Pancreas (tissue), 10 donors: Measurements from ENCODE around the gene KCNK6. TPM values are rescaled to one million over a fixed set of nuclear protein-coding genes. Genes with fewer than 3 reads are reported as not detected.

ENCODE experiments used
- ATAC-seq, 4 donors: fragments of 200-7000 bp; cut with Tn5 transposase; one replicate each; pipeline versions ENCODE4 v1.8.0 to v1.9.1; 2020; ENCODE audit warnings: mild to moderate bottlenecking in 4 of 4, moderate library complexity in 4 of 4
- DNase-seq, 6 donors: peaks; one replicate each; pipeline ENCODE4 v3.0.0-alpha.2; 2020
- FAIRE-seq: peaks from 2 replicates; lab custom pipeline; 2012; peaks lifted over from hg19 to GRCh38; lab: Jason Lieb, UNC
- H3K27ac ChIP-seq, 4 donors: fragments of 200-600 bp; sonication (generic); 1 replicate in 3 of 4; 2 replicates in 1 of 4; pipeline versions ENCODE4 v1.5.0 to v1.8.0; 2020
- H3K27me3 ChIP-seq, 4 donors: fragments of 200-600 bp; one replicate each; pipeline ENCODE4 v1.8.0; 2021
- H3K36me3 ChIP-seq, 3 donors: fragments of 200-600 bp; sonication (generic) in 1 of 3; one replicate each; pipeline versions ENCODE4 v1.5.0 to v1.8.0; 2020 to 2021
- H3K4me1 ChIP-seq, 3 donors: fragments of 200-600 bp; one replicate each; pipeline ENCODE4 v1.8.0; 2021
- H3K4me3 ChIP-seq, 4 donors: fragments of 200-600 bp; sonication (generic) in 2 of 4; one replicate each; pipeline versions ENCODE4 v1.5.0 to v1.8.0; 2020 to 2021
- H3K9me3 ChIP-seq, 4 donors: fragments of 200-600 bp; one replicate each; pipeline ENCODE4 v1.8.0; 2021
- CTCF ChIP-seq, 4 donors: fragments of 200-600 bp; sonication (generic) in 3 of 4; IDR thresholded peaks; one replicate each; pipeline versions ENCODE4 v1.5.0 to v1.8.0; 2021; ENCODE audit warnings: antibody characterized with exemption in 4 of 4
- WGBS, 2 donors: extraction: QIAGEN DNeasy Blood & Tissue Kit; methylation state at CpG; one replicate each; pipeline ENCODE4 v1.1.7; 2013; 5-methylcytosine and 5-hydroxymethylcytosine counted together
- intact Hi-C, 3 donors: fragments of 100-400 bp; cut with DNase I; formaldehyde crosslinking; loops; one replicate each; pipeline versions ENCODE4 v1.11.1 to v1.14.2; 2022
- polyA plus RNA-seq, 2 donors: library from polyadenylated mRNA; stranded (reverse); fragments of 200-250 nt; gene quantifications; one replicate each; pipeline ENCODE4 v1.2.3, GENCODE V29; 2013
- total RNA-seq, 6 donors: library from RNA; stranded (reverse); fragmentation: NEBNext Ultra II Directional in 4 of 6; extraction: Animal tissue kit (Norgen Biotek cat#: 25700) in 4 of 6; gene quantifications; one replicate each; pipeline versions ENCODE4 v1.2.1 to v1.2.4, GENCODE V29; 2021 to 2023
- donor health status: healthy with polysubstance abuse.
- donor health status: DM: no; HTN: no; CAD: no; lungs with moderate emphysema.
- donor health status: DM: no; HTN: no; CAD: no.
- donor health status: control.
- donor health status: control.
- donor health status: Bipolar disorder and iron deficiency.
- donor health status: DM: yes; HTN: yes; CAD: no.
- donor health status: DM: no; HTN: no; CAD: no.
- donor health status: DM: no; HTN: no; CAD: no.
- donor health status: DM: yes; HTN: yes; CAD: no.

KCNK6 gene
- total and polyA plus RNA-seq, 8 donors = 3.9 to 9.5 (median 6.5) TPM

GRCh38 chr19:38303517-38304351, 15.9 kb upstream of the KCNK6 start, which contains the start of gene C19orf33:
TSS of gene C19orf33 (plus strand) at chr19:38304251. CDS start at chr19:38304262, 11 bp downstream.
- WGBS, 2 donors = 62 to 65% methylated on average over 27 to 28 of the region's 28 CpGs
- H3K27ac ChIP-seq = no peak within 1 kb of the TSS

GRCh38 chr19:38304352-38304865, 15.2 kb upstream of the KCNK6 start:
- H3K9me3 ChIP-seq = no peaks in the 10 kb centered on the region
- no peak overlapping the region for H3K4me3 ChIP-seq
- no peak overlapping the region for H3K27ac ChIP-seq
- intact Hi-C loops = no loop called here
- FAIRE-seq (no peak), ATAC-seq (peak in 1 of 4 donors; percentile 6), DNase-seq (peak in 1 of 6 donors; percentile 77)
- peaks cover 0 to 5% (median 0%) of the 10 kb centered on the region in 3 donors for H3K4me1 ChIP-seq
- TF ChIP-seq CTCF (IDR thresholded peaks at IDR 0.05) = no peak
- WGBS, 2 donors = 50 to 54% methylated on average over 25 to 27 of the region's 27 CpGs
- no peaks in the 10 kb centered on the region for H3K27me3 ChIP-seq
- H3K36me3 ChIP-seq = no peaks in the 10 kb centered on the region

More at GRCh38 chr19:38303517-38304351, 15.9 kb upstream of the KCNK6 start, which contains the start of gene C19orf33:
- Histone ChIP-seq H3K36me3 (no peaks in the 10 kb centered on the region), H3K9me3 (no peaks in the 10 kb centered on the region), H3K27me3 (no peaks in the 10 kb centered on the region), H3K4me1 (peaks cover 0 to 5% (median 0%) of the 10 kb centered on the region in 3 donors), H3K4me3 (peak within 1 kb of the TSS in 1 of 4 donors; percentile 33)
- intact Hi-C loops = no loop called here
- FAIRE-seq = no peak
- TF ChIP-seq CTCF (IDR thresholded peaks at IDR 0.05) = no peak
- peak; percentile 12 to 43 (median 39) for ATAC-seq
- DNase-seq = peak in 1 of 6 donors; percentile 43

- WGBS, 2 donors = 26 to 29% methylated on average over 23 to 29 of the region's 29 CpGs
- peak overlapping the region in 1 of 4 donors; percentile 30 for H3K27ac ChIP-seq
- FAIRE-seq (no peak), ATAC-seq (peak; percentile 83 to 91 (median 88)), DNase-seq (peak; percentile 79 to 92 (median 88))
- intact Hi-C loops = no loop called here
- no peaks in the 10 kb centered on the region for H3K36me3 ChIP-seq
- peak overlapping the region in 2 of 4 donors; percentile 6 to 33 for H3K4me3 ChIP-seq
- TF ChIP-seq CTCF (IDR thresholded peaks at IDR 0.05) = no peak
- no peaks in the 10 kb centered on the region for H3K9me3 ChIP-seq
- peaks cover 0 to 5% (median 0%) of the 10 kb centered on the region in 3 donors for H3K4me1 ChIP-seq
- H3K27me3 ChIP-seq = no peaks in the 10 kb centered on the region
These were observed 14.7 kb upstream of the KCNK6 start for GRCh38 chr19:38304866-38305429.

GRCh38 chr19:38306236-38306635, 13.4 kb upstream of the KCNK6 start:
- Histone ChIP-seq H3K27ac (no peak overlapping the region), H3K27me3 (no peaks in the 10 kb centered on the region), H3K4me1 (peaks cover 0 to 5% (median 0%) of the 10 kb centered on the region in 3 donors), H3K36me3 (no peaks in the 10 kb centered on the region), H3K4me3 (no peak overlapping the region), H3K9me3 (no peaks in the 10 kb centered on the region)
- FAIRE-seq = no peak
- TF ChIP-seq CTCF (IDR thresholded peaks at IDR 0.05) = no peak
- DNase-seq = no peak
- ATAC-seq = no peak
- intact Hi-C loops = no loop called here
- WGBS, 2 donors = 93 to 98% methylated on average over 3 of the region's 3 CpGs
